B cell (primary cell): Measurements from ENCODE around the gene CMYA5. TPM values are rescaled to one million over a fixed set of nuclear protein-coding genes. Genes with fewer than 3 reads are reported as not detected.

ENCODE experiments used
- ATAC-seq: fragments of 200-7000 bp; cut with Tn5 transposase; one replicate; pipeline ENCODE4 v1.10.0; 2021; ENCODE audit warnings: low read depth, mild to moderate bottlenecking, moderate number of reproducible peaks, moderate library complexity
- CTCF ChIA-PET: fragments of 350-600 bp; sonication (Branson Sonifier 250); formaldehyde crosslinking; loops from one replicate; lab custom pipeline; 2021; ENCODE audit warnings: antibody characterized with exemption, inconsistent platforms; lab: Charles Lee
- POLR2A ChIA-PET: fragments of 350-600 bp; sonication (Branson Sonifier 250); formaldehyde crosslinking; loops from one replicate; lab custom pipeline; 2021; ENCODE audit warnings: antibody characterized with exemption; lab: Charles Lee
- DNase-seq: peaks from one replicate; pipeline ENCODE4 v3.0.0; 2013
- H2AFZ ChIP-seq: 2 replicates; pipeline ENCODE4 v1.6.1; 2012; ENCODE audit warnings: mild to moderate bottlenecking, low read depth, low read length; ENCODE audit not compliant: insufficient read depth, poor library complexity, severe bottlenecking
- H3K27ac ChIP-seq, 2 donors: 1 replicate in 1 of 2; 2 replicates in 1 of 2; pipeline ENCODE4 v1.5.1; 2012 to 2013; ENCODE audit warnings: low read length in 2 of 2, mild to moderate bottlenecking in 2 of 2, moderate library complexity in 1 of 2
- H3K27me3 ChIP-seq, 4 experiments: fragments of 200-600 bp in 1 of 4; sonication (generic) in 1 of 4; replicated peaks in 1 of 4; 1 replicate in 2 of 4; 2 replicates in 2 of 4; pipeline versions ENCODE4 v1.6.1 to v1.7.0; 2013 to 2016; ENCODE audit warnings: low read length in 3 of 4, mild to moderate bottlenecking in 2 of 4, mixed read lengths in 1 of 4, moderate library complexity in 1 of 4; ENCODE audit not compliant: insufficient read depth in 4 of 4, control insufficient read depth in 3 of 4; ENCODE audit errors: control extremely low read depth in 1 of 4
- H3K36me3 ChIP-seq, 2 experiments: replicated peaks in 1 of 2; 1 replicate in 1 of 2; 2 replicates in 1 of 2; pipeline versions ENCODE4 v1.6.1 to v1.7.1; 2013; ENCODE audit warnings: low read length in 1 of 2; ENCODE audit not compliant: insufficient read depth in 2 of 2, control insufficient read depth in 1 of 2; ENCODE audit errors: control extremely low read depth in 1 of 2, extremely low read depth in 1 of 2
- H3K4me1 ChIP-seq, 2 donors: fragments of 200-600 bp in 1 of 2; sonication (generic) in 1 of 2; 1 replicate in 1 of 2; 2 replicates in 1 of 2; pipeline versions ENCODE4 v1.5.1 to v1.6.1; 2013 to 2017; ENCODE audit warnings: low read length in 2 of 2; ENCODE audit not compliant: control insufficient read depth in 2 of 2, insufficient read depth in 2 of 2
- H3K4me2 ChIP-seq: replicated peaks from 2 replicates; pipeline ENCODE3; 2012; ENCODE audit warnings: mild to moderate bottlenecking, low read depth, low read length; ENCODE audit not compliant: poor library complexity, severe bottlenecking
- H3K4me3 ChIP-seq, 5 experiments: fragments of 200-600 bp in 1 of 5; sonication (generic) in 1 of 5; 1 replicate in 3 of 5; 2 replicates in 2 of 5; pipeline versions ENCODE4 v1.5.1 to v1.7.0; 2011 to 2016; ENCODE audit warnings: low read length in 4 of 5, mild to moderate bottlenecking in 4 of 5, low read depth in 2 of 5, control low read depth in 1 of 5, moderate library complexity in 1 of 5; ENCODE audit not compliant: insufficient read depth in 1 of 5; ENCODE audit errors: control extremely low read depth in 1 of 5, extremely low read depth in 1 of 5
- H3K79me2 ChIP-seq: fragments of 200-600 bp; sonication (generic); one replicate; pipeline ENCODE4 v1.6.0; 2016; ENCODE audit warnings: low read length; ENCODE audit not compliant: control insufficient read depth, insufficient read depth
- H3K9ac ChIP-seq: fragments of 200-600 bp; sonication (generic); 2 replicates; pipeline ENCODE4 v1.6.1; 2017; ENCODE audit warnings: mild to moderate bottlenecking, low read length, moderate library complexity
- H3K9me3 ChIP-seq, 3 donors: one replicate each; pipeline versions ENCODE4 v1.6.1 to v1.7.1; 2013; ENCODE audit warnings: low read length in 2 of 3; ENCODE audit not compliant: control insufficient read depth in 2 of 3, insufficient read depth in 1 of 3; ENCODE audit errors: control extremely low read depth in 1 of 3
- H4K20me1 ChIP-seq: 2 replicates; pipeline ENCODE4 v1.6.0; 2012; ENCODE audit warnings: mild to moderate bottlenecking, low read length; ENCODE audit not compliant: insufficient read depth, control insufficient read depth, poor library complexity, severe bottlenecking
- H3K27ac Mint-ChIP-seq: one replicate; pipeline ENCODE4 v1.8.0; 2021; ENCODE audit warnings: mixed read lengths
- H3K27me3 Mint-ChIP-seq: one replicate; pipeline ENCODE4 v1.8.0; 2021; ENCODE audit warnings: mixed read lengths
- H3K4me1 Mint-ChIP-seq: one replicate; pipeline ENCODE4 v1.8.0; 2021; ENCODE audit warnings: mixed read lengths
- H3K4me3 Mint-ChIP-seq: one replicate; pipeline ENCODE4 v1.8.0; 2021; ENCODE audit warnings: mixed read lengths
- H3K9me3 Mint-ChIP-seq: one replicate; pipeline ENCODE4 v1.8.0; 2022; ENCODE audit warnings: mixed read lengths; ENCODE audit not compliant: insufficient read depth
- CTCF ChIP-seq: fragments of 200-600 bp; IDR thresholded peaks from one replicate; pipeline ENCODE4 v1.8.0; 2022; ENCODE audit warnings: antibody characterized with exemption, mild to moderate bottlenecking
- EZH2 ChIP-seq: IDR thresholded peaks from 2 replicates; pipeline ENCODE4 v1.6.1; 2012; ENCODE audit warnings: borderline replicate concordance, low read depth, mild to moderate bottlenecking, moderate library complexity, low read length; ENCODE audit not compliant: insufficient read depth, poor library complexity, severe bottlenecking
- WGBS: methylation state at CpG from one replicate; pipeline ENCODE4 v1.1.5; 2013; ENCODE audit warnings: missing lambda C conversion rate; ENCODE audit not compliant: insufficient coverage; 5-methylcytosine and 5-hydroxymethylcytosine counted together
- intact Hi-C: fragments of 100-400 bp; cut with micrococcal nuclease; formaldehyde crosslinking; loops from one replicate; pipeline ENCODE4 v1.10.0; 2022
- polyA plus RNA-seq: library from polyadenylated mRNA; depleted of rRNA; stranded (reverse); fragments of >200 nt; gene quantifications from 2 replicates; pipeline ENCODE4 v1.2.3, GENCODE V29; 2012
- total RNA-seq, 2 donors: library from RNA; stranded (reverse); fragments of 120-200 nt in 1 of 2; gene quantifications; 1 replicate in 1 of 2; 2 replicates in 1 of 2; pipeline versions ENCODE4 v1.2.3 to v1.2.4, GENCODE V29; 2013 to 2022

The CMYA5 gene
- total and polyA plus RNA-seq, 2 donors (not counting 1 experiment from before 2014, with no cell fraction given): 0.01 to 0.25 TPM

GRCh38 chr5:79820648-79821047 is 131.0 kb downstream of the CMYA5 start:
- DNase-seq: no peak
- H3K4me3 Mint-ChIP-seq: no peak overlapping the region
- peaks cover 22% of the 10 kb centered on the region for H3K27me3 Mint-ChIP-seq

GRCh38 chr5:79824444-79824843 is 134.8 kb downstream of the CMYA5 start:
- POLR2A ChIA-PET: no interaction called here
- no peak overlapping the region for H2AFZ ChIP-seq
- no peaks in the 10 kb centered on the region for H3K4me1 Mint-ChIP-seq

More at GRCh38 chr5:79820648-79821047, 131.0 kb downstream of the CMYA5 start:
- intact Hi-C loops: no loop called here
- H3K9ac ChIP-seq: no peak overlapping the region
- peaks cover 0 to 2% (median 0%) of the 10 kb centered on the region in 4 experiments for H3K27me3 ChIP-seq
- peaks cover 5% of the 10 kb centered on the region for H3K9me3 Mint-ChIP-seq
- CTCF ChIA-PET: no interaction called here
- no peak overlapping the region for H3K27ac Mint-ChIP-seq
- H3K4me2 ChIP-seq: no peak overlapping the region
- no peaks in the 10 kb centered on the region for H3K4me1 ChIP-seq
- no peak for ATAC-seq
- no peaks in the 10 kb centered on the region for H3K4me1 Mint-ChIP-seq
- H3K36me3 ChIP-seq: no peaks in the 10 kb centered on the region
- H3K4me3 ChIP-seq: no peak overlapping the region
- no peaks in the 10 kb centered on the region for H3K79me2 ChIP-seq
- no CpG with 5 or more reads among the region's 5 CpGs for WGBS
- TF ChIP-seq CTCF: no peak
- TF ChIP-seq EZH2: no peak
- H3K9me3 ChIP-seq: peaks cover 0 to 2% (median 0%) of the 10 kb centered on the region in 3 donors
- no peak overlapping the region for H2AFZ ChIP-seq
- no peak overlapping the region for H3K27ac ChIP-seq
- H4K20me1 ChIP-seq: no peaks in the 10 kb centered on the region
- POLR2A ChIA-PET: no interaction called here

More at GRCh38 chr5:79824444-79824843, 134.8 kb downstream of the CMYA5 start:
- Histone ChIP-seq H3K79me2 (no peaks in the 10 kb centered on the region), H3K4me2 (no peak overlapping the region), H3K27ac (no peak overlapping the region), H3K4me3 (no peak overlapping the region), H3K36me3 (no peaks in the 10 kb centered on the region), H3K27me3 (peaks cover 0 to 2% (median 0%) of the 10 kb centered on the region in 4 experiments), H3K9me3 (peaks cover 0 to 2% (median 0%) of the 10 kb centered on the region in 3 donors), H4K20me1 (no peaks in the 10 kb centered on the region), H3K4me1 (no peaks in the 10 kb centered on the region), H3K9ac (no peak overlapping the region)
- H3K9me3 Mint-ChIP-seq: peaks cover 5% of the 10 kb centered on the region
- CTCF ChIA-PET: no interaction called here
- no peak overlapping the region for H3K27ac Mint-ChIP-seq
- no peak overlapping the region for H3K4me3 Mint-ChIP-seq
- intact Hi-C loops: no loop called here
- TF ChIP-seq EZH2 (no peak), CTCF (no peak)
- WGBS: no CpG with 5 or more reads among the region's 2 CpGs
- ATAC-seq (no peak), DNase-seq (no peak)
- peaks cover 21% of the 10 kb centered on the region for H3K27me3 Mint-ChIP-seq
